ENCODE results near the gene GFPT2.

- TF ChIP-seq CTCF (IDR thresholded peaks at IDR 0.05) (no peak), EP300 (IDR thresholded peaks at IDR 0.05) (no peak)
Observed at GRCh38 chr5:180299526-180299925, 53.6 kb downstream of the GFPT2 start.

Measured in sigmoid colon (tissue), 4 donors.